LNCaP clone FGC (cell line): ENCODE results near the gene EIF4B.
"Not testable (repeated sequence)": the region's sequence is repeated elsewhere in the genome, so short reads cannot be mapped to it uniquely, and the experiment has no call there.

Experiments
- DNase-seq: peaks from one replicate; pipeline ENCODE4 v3.0.0-alpha.2; 2011; ENCODE audit warnings: low read depth
- H3K4me3 ChIP-seq: 2 replicates; pipeline ENCODE4 v1.5.1; 2011; ENCODE audit warnings: mild to moderate bottlenecking, low read depth, low read length, control low read depth
- TF ChIP-seq, protein P1 (sequence below): IDR thresholded peaks from 2 replicates; pipeline ENCODE4 v1.5.1; 2012; ENCODE audit warnings: mild to moderate bottlenecking; ENCODE audit not compliant: control insufficient read depth, insufficient read depth; ENCODE audit errors: extremely low read depth

Gene EIF4B

DNA sequence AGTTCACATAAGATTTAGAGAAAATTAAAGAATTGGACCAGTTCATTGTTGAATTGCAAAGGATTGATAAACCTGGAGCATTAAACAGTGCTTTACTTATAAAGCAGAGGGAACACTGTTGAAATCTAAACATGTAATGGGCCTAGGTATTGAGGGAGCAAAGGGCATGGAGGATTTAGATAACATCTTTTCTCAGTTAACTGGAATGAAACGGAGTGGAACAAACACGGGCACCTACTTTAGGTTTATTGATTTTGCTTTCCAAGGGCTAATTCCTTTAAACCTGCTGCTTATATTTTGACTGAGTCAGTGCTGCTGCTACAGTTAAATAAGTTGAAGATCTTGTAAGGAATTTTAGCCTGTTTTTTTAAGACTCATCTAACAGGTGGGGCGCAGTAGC lies 5.6 kb downstream of the EIF4B start:
- no peak for DNase-seq
- no peak overlapping the region for H3K4me3 ChIP-seq
- TF ChIP-seq, protein P1, sequence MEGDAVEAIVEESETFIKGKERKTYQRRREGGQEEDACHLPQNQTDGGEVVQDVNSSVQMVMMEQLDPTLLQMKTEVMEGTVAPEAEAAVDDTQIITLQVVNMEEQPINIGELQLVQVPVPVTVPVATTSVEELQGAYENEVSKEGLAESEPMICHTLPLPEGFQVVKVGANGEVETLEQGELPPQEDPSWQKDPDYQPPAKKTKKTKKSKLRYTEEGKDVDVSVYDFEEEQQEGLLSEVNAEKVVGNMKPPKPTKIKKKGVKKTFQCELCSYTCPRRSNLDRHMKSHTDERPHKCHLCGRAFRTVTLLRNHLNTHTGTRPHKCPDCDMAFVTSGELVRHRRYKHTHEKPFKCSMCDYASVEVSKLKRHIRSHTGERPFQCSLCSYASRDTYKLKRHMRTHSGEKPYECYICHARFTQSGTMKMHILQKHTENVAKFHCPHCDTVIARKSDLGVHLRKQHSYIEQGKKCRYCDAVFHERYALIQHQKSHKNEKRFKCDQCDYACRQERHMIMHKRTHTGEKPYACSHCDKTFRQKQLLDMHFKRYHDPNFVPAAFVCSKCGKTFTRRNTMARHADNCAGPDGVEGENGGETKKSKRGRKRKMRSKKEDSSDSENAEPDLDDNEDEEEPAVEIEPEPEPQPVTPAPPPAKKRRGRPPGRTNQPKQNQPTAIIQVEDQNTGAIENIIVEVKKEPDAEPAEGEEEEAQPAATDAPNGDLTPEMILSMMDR = no peak

DNA sequence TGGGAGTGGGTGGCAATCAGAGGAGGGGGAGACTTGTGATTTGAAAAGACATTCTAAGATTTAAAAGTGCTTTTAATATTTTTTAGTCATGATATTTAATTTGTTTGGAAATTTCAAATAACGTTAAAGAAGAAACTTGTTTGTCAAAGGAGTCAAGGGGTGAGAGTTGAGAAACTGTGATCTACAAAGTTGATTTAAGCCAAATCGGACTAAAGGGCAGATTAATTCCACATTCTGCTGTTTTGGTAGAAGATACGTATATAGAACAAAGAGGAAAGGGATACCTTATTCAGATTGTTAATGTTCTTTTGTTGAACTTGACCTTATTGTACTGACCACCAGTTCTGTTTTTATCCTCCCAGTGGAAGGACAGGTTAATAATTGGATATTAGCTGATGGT lies 6.7 kb downstream of the EIF4B start:
- TF ChIP-seq, protein P1 = no peak
- no peak for DNase-seq
- no peak overlapping the region for H3K4me3 ChIP-seq

- H3K4me3 ChIP-seq = no peak overlapping the region
- no peak for DNase-seq
- TF ChIP-seq, protein P1 = no peak
Measured at GRCh38 chr12:53014709-53015108, 8.5 kb downstream of the EIF4B start.

GRCh38 chr12:53025250-53025649 lies 19.0 kb downstream of the EIF4B start:
- TF ChIP-seq, protein P1 = no peak
- no peak for DNase-seq
- no peak overlapping the region for H3K4me3 ChIP-seq

DNA sequence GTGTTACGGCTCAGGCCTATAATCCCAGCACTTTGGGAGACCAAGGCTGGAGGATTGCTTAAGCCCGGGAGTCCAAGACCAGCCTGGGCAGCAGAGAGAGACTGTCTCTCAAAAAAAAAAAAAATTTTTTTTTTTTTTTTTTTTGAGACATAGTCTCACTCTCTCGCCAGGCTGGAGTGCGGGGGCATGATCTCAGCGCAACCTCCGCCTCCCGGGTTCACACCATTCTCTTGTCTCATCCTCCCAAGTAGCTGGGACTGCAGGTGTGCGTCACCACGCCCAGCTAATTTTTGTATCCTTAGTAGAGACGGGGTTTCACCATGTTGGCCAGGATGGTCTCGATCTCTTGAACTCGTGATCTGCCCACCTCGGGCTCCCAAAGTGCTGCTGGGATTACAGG lies 20.8 kb downstream of the EIF4B start:
- H3K4me3 ChIP-seq, DNase-seq: not testable (repeated sequence)

GRCh38 chr12:53031616-53032015 lies 25.4 kb downstream of the EIF4B start:
- DNase-seq = no peak
- TF ChIP-seq, protein P1 = no peak; the same call in 1 of the 2 replicates
- H3K4me3 ChIP-seq = no peak overlapping the region

DNA sequence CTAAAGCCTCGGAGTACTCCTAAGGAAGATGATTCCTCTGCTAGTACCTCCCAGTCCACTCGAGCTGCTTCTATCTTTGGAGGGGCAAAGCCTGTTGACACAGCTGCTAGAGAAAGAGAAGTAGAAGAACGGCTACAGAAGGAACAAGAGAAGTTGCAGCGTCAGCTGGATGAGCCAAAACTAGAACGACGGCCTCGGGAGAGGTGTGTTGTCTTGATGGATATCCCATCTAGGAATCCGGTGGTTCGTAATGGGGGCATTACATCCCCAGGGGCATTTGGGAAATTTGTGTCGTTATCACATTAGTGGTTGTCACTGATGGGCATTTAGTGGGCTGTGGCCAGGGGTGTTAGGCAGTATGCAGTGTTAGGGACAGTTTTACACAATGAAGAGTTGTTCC lies 27.6 kb downstream of the EIF4B start:
- H3K4me3 ChIP-seq, DNase-seq: not testable (repeated sequence)

DNA sequence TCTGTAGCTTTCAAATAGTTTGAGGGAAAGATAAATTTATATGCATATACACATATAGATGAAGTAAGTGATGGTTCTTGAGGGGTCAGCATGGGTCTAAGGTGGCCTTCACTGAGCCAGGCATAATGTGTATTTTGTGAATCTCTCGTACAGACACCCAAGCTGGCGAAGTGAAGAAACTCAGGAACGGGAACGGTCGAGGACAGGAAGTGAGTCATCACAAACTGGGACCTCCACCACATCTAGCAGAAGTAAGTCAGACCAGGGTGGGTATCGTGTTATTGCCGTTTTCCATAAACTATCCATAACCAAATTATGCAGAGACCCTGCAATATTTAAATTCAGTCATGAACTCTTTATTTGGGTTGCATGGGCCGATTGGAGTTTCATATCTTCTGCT lies 28.2 kb downstream of the EIF4B start:
- no peak overlapping the region for H3K4me3 ChIP-seq
- TF ChIP-seq, protein P1 = no peak
- DNase-seq = no peak
